Activated CD8-positive, alpha-beta memory T cell treated with anti-CD3 and anti-CD28 coated beads, Interleukin-2, amount 10 ng/mL, durations not matched to agents 7 days and 5 days (primary cell): ENCODE measurements around the gene TMEM134. TPM values are rescaled to one million over a fixed set of nuclear protein-coding genes. Genes with fewer than 3 reads are reported as not detected.
A peak's percentile ranks its signal among the peaks of the same experiment; 100 is the strongest.

Source experiments
- ATAC-seq: fragments of 150-1000 bp; cut with Tn5 transposase; one replicate; pipeline ENCODE4 v1.10.0; 2021; ENCODE audit warnings: moderate library complexity
- CTCF ChIA-PET: fragments of 350-600 bp; sonication (Branson Sonifier 250); formaldehyde crosslinking; loops from one replicate; lab custom pipeline; 2021; ENCODE audit warnings: antibody characterized with exemption; lab: Charles Lee
- DNase-seq: peaks from one replicate; pipeline ENCODE4 v3.0.0-alpha.2; 2020
- H3K27ac Mint-ChIP-seq: one replicate; pipeline ENCODE4 v1.8.0; 2021; ENCODE audit warnings: mild to moderate bottlenecking, mixed read lengths
- H3K27me3 Mint-ChIP-seq: one replicate; pipeline ENCODE4 v1.8.0; 2021; ENCODE audit warnings: mixed read lengths
- H3K36me3 Mint-ChIP-seq: one replicate; pipeline ENCODE4 v1.8.0; 2021; ENCODE audit warnings: mild to moderate bottlenecking, mixed read lengths
- H3K4me1 Mint-ChIP-seq: one replicate; pipeline ENCODE4 v1.8.0; 2021; ENCODE audit warnings: mixed read lengths
- H3K4me3 Mint-ChIP-seq: one replicate; pipeline ENCODE4 v1.8.0; 2021; ENCODE audit warnings: mild to moderate bottlenecking, moderate library complexity, mixed read lengths
- H3K9me3 Mint-ChIP-seq: one replicate; pipeline ENCODE4 v1.8.0; 2022; ENCODE audit warnings: low read depth, mixed read lengths
- total RNA-seq, 2 experiments: library from RNA; stranded (reverse); gene quantifications; one replicate each; pipeline ENCODE4 v1.2.3, GENCODE V29; 2021

Gene TMEM134
- total RNA-seq, 2 experiments from 2014 or later = 32.8 to 41.9 TPM

DNA sequence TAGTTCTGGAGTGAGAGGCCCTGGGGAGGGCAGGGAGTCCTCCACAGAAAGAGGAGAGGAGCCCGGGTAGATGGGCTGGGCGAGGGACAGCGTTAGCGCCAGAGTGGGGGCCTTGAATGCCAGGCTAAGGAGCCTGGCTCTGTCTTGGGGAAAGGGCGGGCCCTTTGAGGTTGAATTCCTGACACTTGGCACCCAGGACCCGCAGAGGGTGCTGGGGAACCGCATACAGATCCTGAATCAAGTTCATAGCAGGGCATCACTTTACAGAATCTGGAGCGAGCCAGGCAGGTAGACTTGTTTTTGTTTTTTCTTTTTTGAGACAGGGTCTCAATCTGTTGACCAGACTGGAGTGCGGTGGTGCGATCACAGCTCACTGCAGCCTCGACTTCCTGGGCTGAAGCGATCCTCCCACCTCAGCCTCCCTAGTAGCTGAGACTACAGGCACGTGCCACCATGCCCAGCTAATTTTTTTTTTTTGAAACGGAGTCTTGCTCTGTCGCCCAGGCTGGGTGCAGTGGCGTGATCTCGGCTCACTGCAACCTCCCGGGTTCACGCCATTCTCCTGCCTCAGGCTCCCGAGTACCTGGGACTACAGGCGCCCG, 47.5 kb downstream of the TMEM134 start:
- peak overlapping the region; percentile 81 for H3K27ac Mint-ChIP-seq
- H3K4me1 Mint-ChIP-seq = peaks cover 37% of the 10 kb centered on the region
- no peak for ATAC-seq
- H3K9me3 Mint-ChIP-seq = no peaks in the 10 kb centered on the region
- H3K27me3 Mint-ChIP-seq = peaks cover under 1% of the 10 kb centered on the region
- no peak for DNase-seq
- no peaks in the 10 kb centered on the region for H3K36me3 Mint-ChIP-seq
- H3K4me3 Mint-ChIP-seq = peak overlapping the region; percentile 51
- CTCF ChIA-PET = interaction anchor here (1.1 to 9.4 kb wide), 3 partner anchors 13 to 30 kb away, joined by 4 to 88 read pairs (median 34); partner anchors contain the start of genes PPP1CA, RAD9A and TBC1D10C

- CTCF ChIA-PET = interaction anchor here (0.9 to 9.4 kb wide), 6 partner anchors 8 to 39 kb away, joined by 3 to 88 read pairs (median 4); partner anchors contain the start of genes PPP1CA, RAD9A, RPS6KB2 and TBC1D10C
- peak; percentile 93 for ATAC-seq
- H3K4me1 Mint-ChIP-seq = peaks cover 43% of the 10 kb centered on the region
Measured at GRCh38 chr11:67420646-67421429, 48.2 kb downstream of the TMEM134 start.

GRCh38 chr11:67420147-67420645, 48.9 kb downstream of the TMEM134 start:
- H3K36me3 Mint-ChIP-seq = no peaks in the 10 kb centered on the region
- H3K27ac Mint-ChIP-seq = peak overlapping the region; percentile 68
- ATAC-seq = no peak
- H3K4me3 Mint-ChIP-seq = peak overlapping the region; percentile 63
- peaks cover 7% of the 10 kb centered on the region for H3K27me3 Mint-ChIP-seq
- peaks cover 44% of the 10 kb centered on the region for H3K4me1 Mint-ChIP-seq
- CTCF ChIA-PET = interaction anchor here (0.6 to 9.4 kb wide), 8 partner anchors 8 to 58 kb away, joined by 3 to 88 read pairs (median 4); partner anchors contain the start of genes PPP1CA, RAD9A, RPS6KB2 and TBC1D10C
- no peak for DNase-seq
- H3K9me3 Mint-ChIP-seq = no peaks in the 10 kb centered on the region

More at GRCh38 chr11:67420646-67421429, 48.2 kb downstream of the TMEM134 start:
- peak; percentile 98 for DNase-seq
- Mint-ChIP-seq H3K4me3 (peak overlapping the region; percentile 63), H3K36me3 (no peaks in the 10 kb centered on the region), H3K27ac (peak overlapping the region; percentile 81), H3K9me3 (no peaks in the 10 kb centered on the region), H3K27me3 (peaks cover 7% of the 10 kb centered on the region)

GRCh38 chr11:67419325-67420049, 49.6 kb downstream of the TMEM134 start:
- peaks cover 42% of the 10 kb centered on the region for H3K4me1 Mint-ChIP-seq
- H3K9me3 Mint-ChIP-seq = no peaks in the 10 kb centered on the region
- H3K4me3 Mint-ChIP-seq = peak overlapping the region; percentile 22
- CTCF ChIA-PET = interaction anchor here (0.6 to 9.4 kb wide), 7 partner anchors 8 to 59 kb away, joined by 3 to 88 read pairs (median 3); partner anchors contain the start of genes PPP1CA, RAD9A and TBC1D10C
- no peak for DNase-seq
- peaks cover 7% of the 10 kb centered on the region for H3K27me3 Mint-ChIP-seq
- H3K27ac Mint-ChIP-seq = no peak overlapping the region
- no peak for ATAC-seq
- no peaks in the 10 kb centered on the region for H3K36me3 Mint-ChIP-seq

- H3K27me3 Mint-ChIP-seq = peaks cover 7% of the 10 kb centered on the region
- peaks cover 41% of the 10 kb centered on the region for H3K4me1 Mint-ChIP-seq
- CTCF ChIA-PET = interaction anchor here (1.1 to 9.4 kb wide), 4 partner anchors 10 to 27 kb away, joined by 3 to 88 read pairs (median 20); partner anchors contain the start of genes PPP1CA, RAD9A, RPS6KB2 and TBC1D10C
- no peak overlapping the region for H3K27ac Mint-ChIP-seq
- H3K36me3 Mint-ChIP-seq = no peaks in the 10 kb centered on the region
- H3K9me3 Mint-ChIP-seq = no peaks in the 10 kb centered on the region
- H3K4me3 Mint-ChIP-seq = no peak overlapping the region
- no peak for ATAC-seq
- DNase-seq = no peak
Measured at GRCh38 chr11:67418476-67419281, 50.4 kb downstream of the TMEM134 start.

DNA sequence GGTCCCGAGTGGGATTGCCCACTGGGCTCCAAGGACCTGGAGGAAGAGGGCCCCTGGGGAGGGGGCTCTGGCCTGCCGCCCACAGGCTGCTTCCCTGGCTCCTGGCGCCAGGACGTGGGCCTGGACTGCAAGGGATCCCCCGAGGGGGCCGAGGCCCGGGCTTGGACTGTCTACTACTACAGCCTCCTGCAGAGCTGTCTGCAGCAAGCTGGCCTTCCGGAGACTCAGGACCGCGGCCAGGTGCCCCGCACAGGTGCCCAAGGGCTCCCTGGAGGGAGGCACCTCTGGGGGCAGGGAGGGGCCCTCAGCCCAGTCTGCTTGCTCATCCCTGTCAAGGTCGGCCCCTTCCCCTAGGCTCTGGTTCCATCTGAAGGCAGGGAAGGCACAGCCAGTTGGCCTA, 51.6 kb downstream of the TMEM134 start:
- H3K4me1 Mint-ChIP-seq = peaks cover 43% of the 10 kb centered on the region
- no peaks in the 10 kb centered on the region for H3K9me3 Mint-ChIP-seq
- ATAC-seq (no peak), DNase-seq (no peak)
- no peak overlapping the region for H3K4me3 Mint-ChIP-seq
- CTCF ChIA-PET = interaction anchor here (2.4 to 9.4 kb wide), 3 partner anchors 9 to 14 kb away, joined by 6 to 88 read pairs (median 34); partner anchors contain the start of genes PPP1CA, RPS6KB2 and TBC1D10C
- H3K36me3 Mint-ChIP-seq = no peaks in the 10 kb centered on the region
- H3K27me3 Mint-ChIP-seq = peaks cover 7% of the 10 kb centered on the region
- no peak overlapping the region for H3K27ac Mint-ChIP-seq

DNA sequence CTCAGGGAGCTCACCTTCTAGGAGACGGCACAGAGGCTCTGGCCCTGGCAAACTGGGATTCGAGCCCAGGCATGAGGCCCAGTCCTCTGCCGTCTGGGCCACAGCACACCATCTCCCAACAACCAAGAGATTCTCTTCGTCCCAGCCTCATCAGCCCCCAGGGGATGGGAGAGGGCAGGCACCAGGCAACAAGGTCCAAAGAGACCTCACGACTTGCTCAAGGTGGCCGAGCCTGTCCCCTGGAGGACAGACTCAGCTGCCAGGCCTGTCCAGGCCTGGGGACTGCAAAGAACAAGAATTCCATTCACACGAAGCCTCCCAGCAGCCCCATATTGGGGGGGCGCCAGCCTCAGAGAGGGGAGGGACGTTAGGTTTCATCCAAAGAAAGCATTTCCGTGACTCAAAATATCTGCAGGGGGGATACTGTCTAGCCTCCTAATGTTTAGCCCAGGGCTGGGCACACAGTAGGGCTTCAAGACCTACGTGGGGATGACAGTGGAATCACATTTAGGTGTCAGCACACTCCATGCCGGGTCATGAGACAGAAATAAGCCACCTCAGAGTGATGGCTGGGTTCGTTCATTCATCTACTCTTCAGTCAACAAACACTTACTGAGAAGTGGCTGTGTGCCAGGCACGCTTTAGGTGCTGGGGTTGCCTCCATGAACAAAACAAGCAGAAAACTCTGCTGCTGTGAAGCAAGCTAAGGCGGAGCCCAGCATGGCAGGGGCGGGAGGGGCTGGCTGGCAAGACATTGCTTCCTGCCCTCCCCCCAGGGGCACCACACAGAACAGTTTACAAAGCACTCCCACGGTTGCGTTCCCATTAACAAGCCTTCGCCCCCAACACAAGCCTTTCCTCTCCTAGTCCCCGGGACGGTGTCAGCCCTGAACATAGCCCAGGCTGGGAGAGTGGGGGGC, 52.4 kb downstream of the TMEM134 start:
- Mint-ChIP-seq H3K27me3 (peaks cover 7% of the 10 kb centered on the region), H3K4me1 (peaks cover 50% of the 10 kb centered on the region), H3K36me3 (no peaks in the 10 kb centered on the region), H3K27ac (no peak overlapping the region), H3K4me3 (peak overlapping the region; percentile 5), H3K9me3 (no peaks in the 10 kb centered on the region)
- DNase-seq (no peak), ATAC-seq (no peak)
- CTCF ChIA-PET = interaction anchor here (2.4 to 9.4 kb wide), 3 partner anchors 8 to 14 kb away, joined by 6 to 88 read pairs (median 34); partner anchors contain the start of genes PPP1CA, RPS6KB2 and TBC1D10C

DNA sequence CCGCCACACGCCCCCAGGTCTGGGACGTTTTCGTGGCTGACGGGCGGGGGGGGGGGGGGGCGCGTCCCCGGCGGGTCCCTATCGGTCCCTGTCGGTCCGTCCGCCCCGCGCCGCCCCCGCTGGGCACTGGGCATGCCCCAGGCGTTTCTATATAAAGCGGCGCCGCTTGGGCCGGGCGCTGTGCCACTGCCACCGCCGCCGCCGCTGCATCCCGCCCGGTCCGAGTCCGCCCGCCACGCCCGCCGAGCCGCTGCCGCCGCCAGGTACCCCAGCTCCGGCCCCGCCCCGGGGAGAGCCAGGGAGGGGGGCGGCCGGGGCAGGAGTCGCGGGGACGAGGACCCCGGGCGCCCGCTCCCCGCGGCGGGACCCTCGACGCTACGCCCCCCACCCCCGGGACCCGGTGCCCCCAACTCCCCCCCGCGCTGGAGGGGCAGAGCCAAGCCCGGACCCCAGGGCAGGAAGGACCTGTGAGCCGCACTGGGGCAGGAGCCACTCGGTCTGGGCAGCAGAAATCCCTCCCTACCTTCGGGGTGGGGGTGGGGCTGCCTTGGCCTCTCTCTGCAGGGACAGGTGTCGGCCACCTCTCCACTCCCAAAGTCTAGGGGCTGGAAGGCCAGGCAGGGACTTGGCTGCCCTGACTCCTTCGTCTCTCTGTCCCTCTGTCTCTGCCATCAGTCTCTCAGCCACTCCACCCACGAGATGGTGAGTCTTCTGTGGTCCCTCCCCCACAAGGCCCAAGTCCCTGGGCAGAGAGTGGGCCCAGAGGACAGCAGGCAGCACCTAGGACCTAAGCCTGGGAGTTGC, 53.3 kb downstream of the TMEM134 start, which contains the start of gene CARNS1:
TSS of gene CARNS1 (plus strand) at position 178 of the 804 bp plus-strand sequence. CDS start at position 700, 522 bp downstream.
- no peak for DNase-seq
- Mint-ChIP-seq H3K27ac (peak within 1 kb of the TSS; percentile 54), H3K4me3 (peak within 1 kb of the TSS; percentile 35), H3K36me3 (peaks cover under 1% of the 10 kb centered on the region), H3K9me3 (no peaks in the 10 kb centered on the region), H3K4me1 (peaks cover 54% of the 10 kb centered on the region), H3K27me3 (peaks cover 7% of the 10 kb centered on the region)
- CTCF ChIA-PET = interaction anchor here (9.4 kb wide), 1 partner anchor 13 kb away, joined by 88 read pairs; the partner anchor contains the start of genes PPP1CA and TBC1D10C
- no peak for ATAC-seq

DNA sequence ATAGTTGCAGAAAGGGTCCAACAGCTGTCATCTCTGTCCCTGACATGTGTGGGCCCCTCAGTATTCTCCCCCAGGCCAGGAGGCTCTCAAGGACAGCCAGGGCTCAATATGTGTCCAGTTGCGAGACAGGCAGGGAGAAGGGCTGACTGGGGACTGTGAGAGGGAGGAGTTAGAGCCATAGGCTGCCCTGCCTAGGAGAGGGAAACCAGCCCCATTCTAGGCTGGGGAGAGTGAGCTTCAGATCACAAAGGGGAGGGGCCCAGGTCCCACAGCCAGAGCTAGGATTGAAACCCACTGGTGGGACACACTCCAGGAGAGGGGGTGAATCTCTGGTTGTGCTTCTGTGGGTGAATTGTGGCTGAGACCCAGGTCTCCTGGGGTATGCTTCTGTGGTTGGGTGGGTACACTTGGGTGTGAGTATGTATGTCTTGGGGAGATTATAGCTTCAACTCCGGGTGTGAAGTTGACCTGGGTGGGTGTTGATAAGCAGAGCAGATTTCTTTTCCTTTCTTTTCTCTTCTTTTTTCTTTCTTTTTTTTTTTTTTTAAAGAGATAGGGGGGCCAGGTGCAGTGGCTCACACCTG, 55.7 kb downstream of the TMEM134 start:
- H3K27me3 Mint-ChIP-seq = peaks cover 7% of the 10 kb centered on the region
- H3K9me3 Mint-ChIP-seq = no peaks in the 10 kb centered on the region
- no peak overlapping the region for H3K27ac Mint-ChIP-seq
- DNase-seq (no peak), ATAC-seq (no peak)
- CTCF ChIA-PET = interaction anchor here (1.1 to 9.4 kb wide), 6 partner anchors 10 to 126 kb away, joined by 3 to 88 read pairs (median 4); partner anchors contain the start of genes PITPNM1, PPP1CA, PTPRCAP and RAD9A
- peaks cover 60% of the 10 kb centered on the region for H3K4me1 Mint-ChIP-seq
- peaks cover 12% of the 10 kb centered on the region for H3K36me3 Mint-ChIP-seq
- H3K4me3 Mint-ChIP-seq = no peak overlapping the region

GRCh38 chr11:67412495-67413179, 56.4 kb downstream of the TMEM134 start:
- CTCF ChIA-PET = interaction anchor here (1.1 to 9.4 kb wide), 7 partner anchors 10 to 93 kb away, joined by 3 to 88 read pairs (median 4); partner anchors contain the start of genes PITPNM1, PPP1CA, PTPRCAP and RAD9A
- peaks cover 19% of the 10 kb centered on the region for H3K36me3 Mint-ChIP-seq
- H3K9me3 Mint-ChIP-seq = no peaks in the 10 kb centered on the region
- no peak for ATAC-seq
- H3K27ac Mint-ChIP-seq = no peak overlapping the region
- H3K4me3 Mint-ChIP-seq = no peak overlapping the region
- peaks cover 7% of the 10 kb centered on the region for H3K27me3 Mint-ChIP-seq
- DNase-seq = no peak
- peaks cover 66% of the 10 kb centered on the region for H3K4me1 Mint-ChIP-seq
